NCI-H187 (cell line): ENCODE data around the gene FBN3.
"Not testable (repeated sequence)": the region's sequence is repeated elsewhere in the genome, so short reads cannot be mapped to it uniquely, and the experiment has no call there.

Source experiments
- DNase-seq, 2 experiments: peaks; one replicate each; lab custom pipeline; 2025; lab: John Stamatoyannopoulos, UW

FBN3 gene

DNA sequence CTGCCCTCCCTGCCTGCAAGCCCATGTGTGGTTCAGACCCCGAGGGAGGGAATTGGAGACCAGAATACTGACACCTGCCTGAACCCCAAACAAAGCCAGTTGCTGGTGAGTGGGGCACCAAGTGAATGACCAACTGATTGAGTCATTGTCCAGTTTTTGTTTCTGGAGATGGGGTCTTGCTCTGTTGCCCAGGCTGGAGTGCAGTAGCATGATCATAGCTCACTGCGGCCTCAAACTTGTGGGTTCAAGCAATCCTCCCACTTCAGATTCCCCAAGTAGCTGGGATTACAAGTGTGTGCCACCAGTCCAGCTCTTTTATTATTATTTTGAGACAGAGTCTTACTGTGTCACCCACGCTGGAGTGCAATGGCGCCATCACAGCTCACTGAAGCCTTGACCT is 92.9 kb downstream of the FBN3 start:
- DNase-seq, result no peak

DNA sequence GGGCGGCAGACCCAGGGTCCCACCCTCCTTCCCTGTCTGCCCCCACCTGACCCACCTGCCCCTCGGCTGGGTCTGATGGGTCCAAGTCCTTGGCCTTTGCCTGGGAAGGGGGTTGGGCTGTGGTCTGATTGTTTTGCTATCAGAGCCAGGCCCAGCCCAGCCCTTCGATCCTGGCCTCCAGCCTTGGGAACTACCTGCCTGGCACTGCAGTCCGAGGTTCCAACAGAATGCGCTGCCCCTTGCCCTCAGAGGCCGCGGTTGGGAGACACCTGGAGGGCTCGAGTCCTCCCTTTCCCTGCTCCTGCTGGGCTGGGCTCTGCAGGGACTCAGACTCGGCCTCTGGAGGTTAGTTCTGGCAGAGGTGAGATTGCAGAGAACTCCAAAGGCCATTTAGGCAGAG is 95.2 kb downstream of the FBN3 start:
- DNase-seq, result no peak

DNA sequence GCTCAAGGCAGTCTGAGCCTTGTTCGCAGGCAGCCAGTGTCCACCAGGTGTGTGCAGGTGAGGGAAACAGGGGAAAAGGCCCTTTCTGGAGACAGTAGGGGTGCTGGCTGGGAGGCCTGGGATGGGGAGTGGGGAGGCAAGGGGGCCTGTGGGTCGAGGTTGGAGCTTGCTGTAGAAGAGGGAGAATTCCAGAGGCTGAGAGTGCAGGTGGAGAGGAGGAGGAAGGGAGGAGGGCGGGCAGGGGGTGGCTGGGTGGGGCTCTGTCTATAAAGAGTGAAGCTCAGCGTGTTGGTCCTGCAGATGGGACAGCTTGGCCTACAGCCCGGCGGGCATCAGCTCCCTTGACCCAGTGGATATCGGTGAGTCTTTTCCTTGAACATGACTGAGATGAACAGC is 96.9 kb downstream of the FBN3 start, which contains the start of gene CCL25:
Gene CCL25 (plus strand): TSS at position 297 of the 396 bp plus-strand sequence. CDS start 290 bp downstream, outside the sequence.
- DNase-seq, result no peak

DNA sequence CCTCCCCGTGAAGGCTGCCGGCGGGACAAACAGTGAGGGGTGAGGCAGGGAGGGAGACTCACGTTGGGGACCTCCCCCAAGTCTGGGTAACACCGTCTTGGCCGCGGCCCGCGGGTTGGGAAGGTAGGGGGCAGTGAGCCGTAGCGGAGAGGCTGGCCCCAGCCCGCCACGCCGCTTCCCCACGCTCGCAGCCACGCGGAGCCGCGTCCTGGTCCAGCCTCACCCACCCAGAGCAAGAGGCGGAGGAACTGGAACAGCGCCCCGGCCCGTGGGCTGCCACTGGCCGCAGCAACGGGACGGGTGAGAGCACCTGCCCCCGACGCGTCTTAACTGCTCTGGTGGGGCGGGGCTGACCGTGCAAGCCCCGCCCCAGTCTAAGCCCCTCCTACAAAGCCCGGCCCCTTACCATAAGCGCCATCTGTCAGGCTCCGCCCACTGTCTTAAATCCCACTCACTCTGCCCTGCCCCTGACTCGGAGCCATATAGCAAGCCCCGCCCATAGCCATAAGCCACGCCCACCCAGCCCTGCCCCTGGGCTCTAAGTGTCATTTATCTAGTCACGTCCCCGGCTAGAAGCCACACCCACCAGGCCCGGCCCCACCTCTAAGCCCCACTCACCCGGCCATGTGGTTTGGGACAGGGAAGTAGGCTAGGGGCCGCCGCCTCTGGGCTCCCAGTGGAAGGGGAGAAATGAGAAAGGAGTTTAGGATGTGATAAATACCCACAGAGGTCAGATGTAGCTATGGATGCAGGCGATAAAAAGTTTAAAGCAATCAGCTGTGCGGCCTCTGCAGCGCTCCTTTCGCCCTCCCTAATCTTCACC is 98.9 kb downstream of the FBN3 start:
- peak; percentile 8 to 14 for DNase-seq

DNA sequence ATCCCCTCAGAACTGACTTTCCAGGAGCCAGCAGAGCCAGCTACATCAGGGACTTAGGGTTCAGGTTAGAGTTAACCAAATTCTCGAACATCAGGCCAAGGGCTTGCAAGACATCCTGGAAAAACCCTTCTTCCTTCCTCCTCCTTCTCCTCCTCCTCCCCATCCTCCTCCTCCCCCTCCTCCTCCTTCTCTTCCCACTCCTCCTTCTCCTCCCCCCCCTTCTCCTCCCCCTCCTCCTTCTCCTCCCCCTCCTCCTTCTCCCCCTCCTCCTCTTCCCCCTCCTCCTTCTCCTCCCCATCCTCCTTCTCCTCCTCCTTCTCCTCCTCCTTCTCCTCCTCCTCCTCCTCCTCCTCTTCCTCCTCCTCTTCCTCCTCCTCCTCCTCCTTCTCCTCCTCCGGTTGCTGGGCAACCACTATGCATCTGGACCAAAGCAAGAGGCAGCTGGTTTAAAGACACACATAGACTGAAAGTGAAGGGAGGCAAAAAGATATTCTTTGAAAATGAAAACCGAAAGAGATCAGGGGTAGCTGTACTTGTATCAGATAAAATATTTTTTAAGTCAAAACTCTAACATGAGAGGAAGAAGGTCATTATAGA is 102.7 kb downstream of the FBN3 start:
- DNase-seq, result no peak

DNA sequence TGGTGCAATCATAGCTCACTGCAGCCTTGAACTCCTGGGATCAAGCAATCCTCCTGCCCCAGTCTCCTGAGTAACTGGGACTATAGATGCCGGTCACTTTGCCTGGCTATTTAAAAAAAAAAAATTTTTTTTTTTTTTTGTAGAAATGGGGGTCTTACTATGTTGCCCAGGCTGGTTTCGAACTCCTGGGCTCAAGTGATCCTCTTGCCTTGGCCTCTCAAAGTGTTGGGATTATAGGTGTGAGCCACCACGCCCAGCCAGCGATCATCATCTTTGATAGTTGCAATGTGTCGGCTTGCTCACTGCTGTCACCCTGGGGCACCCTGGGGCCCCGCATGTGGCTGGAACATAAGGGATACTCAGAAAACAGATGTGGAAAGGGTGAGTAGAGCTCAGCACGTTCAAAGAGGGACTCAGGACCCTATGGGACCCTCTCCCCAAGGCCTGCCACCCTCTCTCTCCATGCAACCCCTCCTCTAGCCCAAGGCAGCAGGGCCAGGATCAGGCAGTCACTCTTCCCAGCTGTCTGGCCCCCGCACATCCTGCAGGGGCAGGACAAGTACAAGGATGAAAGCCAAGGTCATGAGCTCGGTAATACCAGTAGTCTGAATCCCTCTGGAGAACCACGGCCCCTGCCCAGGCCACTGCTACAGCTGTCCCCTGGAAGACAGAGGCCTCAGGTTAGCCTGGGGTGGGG is 103.4 kb downstream of the FBN3 start:
- DNase-seq, result no peak

DNA sequence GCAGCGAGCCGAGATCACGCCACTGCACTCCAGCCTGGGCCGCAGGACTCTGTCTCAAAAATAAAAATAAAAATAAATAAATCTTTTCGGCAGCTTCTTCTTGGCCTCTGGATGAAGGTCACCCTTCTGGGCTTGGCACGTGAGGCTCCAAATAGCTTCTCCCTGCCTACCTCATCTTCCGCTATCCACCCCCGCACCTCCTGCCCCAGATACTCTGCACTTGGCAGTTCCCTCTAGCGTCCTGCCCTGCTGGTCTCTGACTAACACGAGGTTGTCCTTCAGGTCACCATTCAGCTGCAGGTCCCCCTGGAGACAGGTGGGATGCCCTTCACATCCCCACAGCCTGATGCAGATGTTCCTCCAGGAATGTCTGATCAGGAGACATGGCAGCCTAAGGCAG is 105.4 kb downstream of the FBN3 start:
- DNase-seq, result no peak

DNA sequence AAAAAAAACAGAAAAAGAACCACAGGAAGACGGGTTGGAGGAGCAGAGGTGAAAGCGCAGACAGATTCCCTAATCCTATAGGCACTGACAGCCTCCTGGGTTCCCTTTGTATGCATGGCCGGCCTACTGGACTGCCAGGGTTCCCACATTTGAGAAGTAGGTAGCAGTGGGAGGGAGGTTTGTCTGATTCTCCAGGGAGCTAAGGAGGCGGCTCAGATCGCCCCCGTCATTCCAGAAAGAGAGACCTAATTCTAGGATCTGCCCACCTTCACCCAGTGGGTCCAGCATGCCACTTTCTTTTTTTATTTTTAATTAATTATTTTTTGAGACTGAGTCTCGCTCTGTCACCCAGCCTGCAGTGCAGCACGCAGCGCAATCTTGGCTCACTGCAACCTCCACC is 106.5 kb downstream of the FBN3 start:
- no peak for DNase-seq

DNA sequence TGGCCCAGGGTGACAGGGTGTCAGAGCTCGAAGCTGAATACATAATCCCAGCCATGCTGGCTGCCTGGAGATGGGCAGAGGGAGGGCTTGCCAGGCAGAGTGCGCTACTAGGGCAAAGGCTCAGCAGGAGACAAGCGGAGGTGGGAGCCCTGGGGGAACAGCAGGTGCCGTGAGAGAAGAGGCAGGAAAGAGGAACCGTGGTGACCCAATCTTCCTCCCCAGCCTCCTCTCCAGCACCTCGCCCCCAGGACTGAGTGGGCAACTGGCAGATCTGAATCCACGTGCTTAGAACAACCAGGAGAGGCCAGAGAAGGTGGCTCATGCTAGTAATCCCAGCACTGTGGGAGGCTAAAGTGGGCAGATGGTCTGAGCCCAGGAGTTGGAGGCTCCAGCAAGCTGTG is 107.9 kb downstream of the FBN3 start:
- DNase-seq, result no peak

DNA sequence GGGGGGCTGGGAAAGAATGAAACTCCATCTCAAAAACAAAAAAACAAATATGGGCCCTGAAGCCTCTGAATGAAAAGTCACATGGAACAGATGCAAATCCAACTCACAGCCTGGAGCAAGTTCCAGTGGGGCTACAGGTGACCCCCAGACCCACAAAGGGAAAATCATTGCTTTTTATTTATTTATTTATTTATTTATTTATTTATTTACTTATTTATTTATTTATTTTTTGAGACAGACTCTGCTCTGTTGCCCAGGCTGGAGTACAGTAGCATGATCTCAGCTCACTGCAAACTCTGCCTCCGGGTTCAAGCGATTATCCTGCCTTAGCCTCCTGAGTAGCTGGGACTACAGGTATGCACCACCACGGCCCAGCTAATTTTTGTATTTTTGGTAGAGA is 110.2 kb downstream of the FBN3 start:
- no peak for DNase-seq

DNA sequence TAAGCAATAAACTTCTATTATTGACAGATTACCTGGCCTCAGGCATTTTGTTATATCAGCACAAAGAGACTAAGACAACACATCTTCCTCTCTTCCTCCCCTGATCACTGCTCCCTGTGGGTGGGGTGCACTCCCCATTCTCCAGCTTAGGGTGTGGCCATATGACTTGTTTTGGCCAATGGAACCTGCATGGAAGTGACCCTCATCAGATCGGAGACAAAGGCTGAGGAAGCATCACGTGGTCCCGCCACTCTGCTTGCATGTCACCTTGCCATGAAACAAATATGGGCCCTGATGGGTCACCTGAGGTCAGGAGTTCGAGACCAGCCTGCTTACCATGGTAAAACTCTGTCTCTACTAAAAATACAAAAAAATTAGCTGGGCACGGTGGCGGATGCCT is 110.6 kb downstream of the FBN3 start:
- DNase-seq, result no peak

DNA sequence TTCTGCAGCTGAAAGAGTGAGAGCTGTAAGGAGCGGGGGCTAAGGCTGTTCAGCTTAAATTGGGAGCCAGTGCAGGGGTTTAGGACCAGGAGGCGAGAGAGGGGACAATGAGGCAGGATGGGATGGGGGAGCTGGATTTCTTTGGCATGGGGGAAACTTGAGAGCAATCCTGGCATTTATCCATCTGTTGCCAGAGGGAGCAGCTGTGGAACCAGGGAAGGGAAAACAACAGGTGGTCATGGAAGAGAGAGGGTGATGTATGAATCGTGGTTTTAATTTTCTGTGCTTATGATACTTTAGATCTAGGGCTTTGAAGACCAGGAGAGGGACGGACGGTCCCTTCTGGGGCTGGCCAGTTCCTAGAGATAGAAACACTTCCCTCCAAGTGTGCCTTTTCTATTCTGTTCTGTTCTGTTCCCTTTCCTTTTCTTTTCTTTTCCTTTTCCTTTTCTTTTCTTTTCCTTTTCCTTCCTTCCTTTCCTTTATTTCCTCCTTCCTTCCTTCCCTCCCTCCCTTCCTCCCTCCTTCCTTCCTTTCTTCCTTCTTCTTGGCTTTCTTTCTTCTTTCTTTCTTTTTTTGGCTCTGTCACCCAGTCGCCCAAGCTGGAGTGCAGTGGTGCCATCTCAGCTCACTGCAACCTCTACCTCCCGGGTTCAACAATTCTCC is 112.8 kb downstream of the FBN3 start:
- no peak for DNase-seq

DNA sequence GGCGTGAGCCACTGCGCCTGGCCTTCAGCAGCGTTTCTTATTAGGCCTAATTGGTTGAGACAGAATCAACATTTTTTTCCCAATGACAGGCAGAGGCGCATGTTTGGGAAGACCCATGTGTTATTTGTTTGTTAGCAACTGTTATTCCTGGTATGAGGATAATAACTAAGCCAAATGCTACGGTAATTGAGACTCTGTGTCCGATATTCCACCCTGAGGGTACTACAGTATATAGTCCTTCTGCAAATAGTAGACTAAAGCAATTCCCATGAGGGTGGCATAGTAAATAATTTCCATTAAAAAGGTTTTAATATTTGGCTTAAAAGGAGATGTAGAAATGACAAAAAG is 115.2 kb downstream of the FBN3 start:
- DNase-seq, result no peak

DNA sequence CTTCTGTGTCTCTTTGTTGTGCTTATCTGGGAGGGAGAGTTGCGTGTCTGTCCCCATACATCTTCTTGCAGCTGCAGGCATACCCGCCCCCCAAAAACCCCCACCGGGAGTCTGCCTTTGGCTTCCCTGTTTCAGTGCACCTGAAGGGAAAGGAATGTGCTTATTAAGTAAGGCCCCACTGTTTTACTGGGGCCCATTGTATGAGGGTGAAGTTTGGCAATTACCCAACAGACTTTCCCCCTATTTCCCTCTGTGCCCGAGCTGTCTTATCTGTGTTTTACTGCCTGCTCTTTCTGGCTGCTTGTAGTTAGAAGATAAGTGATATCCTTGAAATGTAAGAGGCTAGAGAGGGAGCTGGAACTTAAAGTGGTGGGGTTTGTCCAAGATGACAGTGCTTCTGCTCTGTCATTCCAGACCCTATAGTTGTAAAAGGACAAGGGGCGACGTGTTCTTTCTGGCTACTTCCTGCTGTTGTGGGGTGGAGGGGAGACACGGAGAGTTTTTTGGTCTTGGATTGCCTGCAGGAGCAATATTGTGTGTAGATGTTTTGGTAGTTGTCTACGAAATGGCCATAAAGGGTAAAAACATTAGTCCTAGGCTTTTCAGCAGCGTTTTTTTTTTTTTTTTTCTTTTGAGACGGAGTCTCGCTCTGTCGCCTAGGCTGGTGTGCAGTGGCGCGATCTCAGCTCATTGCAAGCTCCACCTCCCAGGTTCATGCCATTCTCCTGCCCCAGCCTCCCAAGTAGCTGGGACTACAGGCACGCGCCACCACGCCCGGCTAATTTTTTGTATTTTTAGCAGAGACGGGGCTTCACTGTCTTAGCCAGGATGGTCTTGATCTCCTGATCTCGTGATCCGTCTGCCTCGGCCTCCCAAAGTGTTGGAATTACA is 115.9 kb downstream of the FBN3 start:
- not testable (repeated sequence) for DNase-seq

DNA sequence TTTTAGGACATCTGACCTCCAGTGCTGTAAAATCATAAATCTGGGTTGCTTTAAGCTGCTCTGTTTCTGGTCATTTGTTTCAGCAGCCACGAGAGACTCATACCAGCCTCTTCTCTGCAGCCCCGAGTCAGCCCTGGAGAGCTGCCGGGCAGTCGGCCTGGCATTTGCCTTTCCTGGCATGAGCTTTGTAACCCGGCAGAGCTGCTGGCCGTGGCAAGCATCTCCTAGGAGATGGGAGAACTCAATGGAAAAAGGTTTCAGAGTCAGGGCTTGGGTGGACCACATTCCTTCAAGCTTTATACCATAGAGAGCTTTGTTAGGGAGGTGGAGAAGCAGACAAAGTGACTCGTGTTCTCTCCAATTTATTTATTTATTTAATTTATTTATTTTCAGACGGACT is 118.4 kb downstream of the FBN3 start:
- no peak for DNase-seq

DNA sequence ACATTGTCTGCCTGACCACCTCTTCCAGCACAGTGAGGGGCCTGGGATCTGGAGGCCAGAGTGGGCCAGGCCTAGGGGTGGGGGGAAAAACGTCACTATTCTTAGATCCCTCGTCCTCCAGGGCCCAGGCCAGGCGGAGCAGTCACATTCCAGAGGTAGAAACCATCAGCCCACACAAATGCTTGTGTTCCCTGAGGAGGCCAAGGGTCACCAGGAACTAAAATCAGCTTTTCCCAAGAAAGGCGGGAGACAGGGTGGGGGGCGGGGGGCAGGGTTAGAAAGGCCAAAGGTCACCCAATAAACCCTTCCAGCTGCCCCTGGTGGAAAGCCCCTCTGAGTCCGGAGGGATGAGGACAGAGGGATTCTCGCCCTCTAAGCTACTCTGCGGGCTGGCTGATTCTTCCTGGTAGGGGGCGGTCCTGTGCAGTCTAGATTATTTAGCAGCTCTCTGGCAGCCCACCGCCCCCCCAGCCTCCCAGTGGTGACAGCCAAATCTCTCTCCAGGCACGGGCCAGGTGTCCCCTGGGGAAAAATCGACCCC is 120.4 kb downstream of the FBN3 start:
- DNase-seq, result no peak

DNA sequence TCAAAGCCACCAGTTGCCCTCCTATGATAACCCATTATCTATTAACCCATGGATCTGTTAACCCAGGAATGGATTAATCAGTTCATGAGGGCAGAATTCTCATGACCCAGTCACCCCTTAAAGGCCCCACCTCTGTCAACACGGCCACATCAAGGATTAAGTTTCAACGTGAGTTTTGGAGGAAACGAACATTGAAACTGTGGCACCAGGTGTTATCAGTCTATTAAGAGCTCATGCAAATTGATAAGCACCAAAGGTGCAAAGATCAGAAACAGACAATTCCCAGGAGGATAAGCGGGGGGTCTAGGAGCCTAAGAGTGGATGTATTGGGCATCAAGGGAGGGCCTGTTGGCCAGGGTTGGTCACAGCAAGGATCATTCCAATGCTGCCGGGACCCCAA is 124.1 kb downstream of the FBN3 start:
- no peak for DNase-seq

DNA sequence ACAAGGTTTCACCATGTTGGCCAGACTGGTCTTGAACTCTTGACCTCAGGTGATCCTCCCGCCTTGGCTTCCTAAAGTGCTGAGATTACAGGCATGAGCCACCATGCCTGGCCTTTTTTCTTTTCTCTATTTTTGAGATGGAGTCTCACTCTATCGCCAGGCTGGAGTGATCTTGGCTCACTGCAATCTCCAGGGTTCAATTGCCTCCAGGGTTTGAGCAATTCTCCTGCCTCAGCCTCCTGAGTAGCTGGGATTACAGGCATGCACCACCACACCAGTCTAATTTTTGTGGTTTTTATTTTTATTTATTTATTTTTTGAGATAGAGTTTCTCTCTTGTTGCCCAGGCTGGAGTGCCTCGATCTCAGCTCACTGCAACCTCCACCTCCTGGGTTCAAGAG is 125.1 kb downstream of the FBN3 start:
- not testable (repeated sequence) for DNase-seq

DNA sequence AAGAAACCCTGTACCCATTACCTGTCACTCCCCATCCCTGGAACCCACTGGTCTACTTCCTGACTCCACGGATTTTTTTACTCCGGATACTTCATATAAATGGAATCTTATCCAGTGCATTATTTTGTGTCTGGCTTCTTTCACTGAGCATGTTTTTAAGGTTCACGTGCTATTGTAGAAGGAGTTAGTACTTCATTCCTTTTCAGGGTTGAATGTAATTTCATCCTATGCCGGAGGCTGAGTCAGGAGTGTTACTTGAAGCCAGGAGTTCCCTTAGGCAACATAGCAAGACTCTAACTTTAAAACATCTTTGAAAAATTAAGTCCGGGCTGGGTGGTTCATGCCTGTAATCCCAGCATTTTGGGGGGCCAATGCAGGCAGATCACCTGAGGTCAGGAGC is 126.0 kb downstream of the FBN3 start:
- no peak for DNase-seq

DNA sequence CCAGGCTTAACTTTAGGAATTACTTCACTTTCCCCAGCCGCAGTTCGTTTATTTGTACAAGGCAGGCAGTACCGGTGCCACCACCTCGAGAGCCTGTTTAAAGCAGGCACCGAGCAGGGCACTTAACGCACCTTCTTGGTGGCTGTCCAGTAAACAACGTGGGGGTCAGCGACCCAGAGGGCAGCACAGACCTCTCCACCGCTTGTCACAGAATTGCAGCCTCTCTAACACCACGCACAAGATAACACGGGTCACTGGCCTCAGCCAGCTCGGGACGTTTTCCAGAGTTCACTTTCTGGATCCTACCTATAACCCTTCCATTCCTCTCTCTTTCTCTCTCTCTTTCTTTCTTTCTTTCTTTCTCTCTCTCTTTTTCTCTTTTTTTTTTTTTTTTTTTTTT is 127.1 kb downstream of the FBN3 start:
- DNase-seq, result no peak

DNA sequence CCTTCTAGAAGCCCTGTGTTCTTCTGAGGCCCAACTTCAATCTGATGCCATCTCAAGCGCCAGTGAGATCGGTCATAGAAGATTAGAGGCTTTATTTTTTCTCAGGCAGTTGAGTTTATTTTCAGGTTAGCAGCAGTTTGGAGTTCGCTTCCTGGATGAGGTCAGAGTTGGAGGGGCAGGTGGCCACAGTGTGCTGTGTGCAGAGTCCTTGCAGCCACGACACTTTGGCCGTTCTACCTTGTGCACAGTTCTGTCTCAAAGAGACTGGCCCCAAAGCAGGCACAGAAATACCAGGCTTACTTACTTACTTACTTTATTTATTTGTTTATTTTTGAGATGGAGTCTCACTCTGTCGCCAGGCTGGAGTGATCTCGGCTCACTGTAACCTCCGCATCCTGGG is 128.0 kb downstream of the FBN3 start:
- no peak for DNase-seq
